B cell (primary cell): Measurements from ENCODE around the gene MLXIP.

Experiments
- CTCF ChIP-seq: fragments of 200-600 bp; IDR thresholded peaks from one replicate; pipeline ENCODE4 v1.8.0; 2022; ENCODE audit warnings: antibody characterized with exemption, mild to moderate bottlenecking
- EZH2 ChIP-seq: IDR thresholded peaks from 2 replicates; pipeline ENCODE4 v1.6.1; 2012; ENCODE audit warnings: borderline replicate concordance, low read depth, mild to moderate bottlenecking, moderate library complexity, low read length; ENCODE audit not compliant: insufficient read depth, poor library complexity, severe bottlenecking

GRCh38 chr12:122124370-122124769 is 45.8 kb downstream of the MLXIP start:
- TF ChIP-seq CTCF (no peak), EZH2 (no peak)
